Kidney epithelial cell (primary cell): ENCODE results near the gene SASH1. TPM values are rescaled to one million over a fixed set of nuclear protein-coding genes. Genes with fewer than 3 reads are reported as not detected.

Experiments
- DNase-seq: peaks from one replicate; pipeline ENCODE4 v3.0.0-alpha.2; 2010; ENCODE audit warnings: low read depth
- H3K27me3 ChIP-seq: 2 replicates; pipeline ENCODE4 v1.6.0; 2011; ENCODE audit warnings: low read length; ENCODE audit not compliant: control insufficient read depth, insufficient read depth
- H3K36me3 ChIP-seq: 2 replicates; pipeline ENCODE4 v1.5.1; 2011; ENCODE audit warnings: low read length; ENCODE audit not compliant: control insufficient read depth, insufficient read depth
- H3K4me3 ChIP-seq: 2 replicates; pipeline ENCODE4 v1.5.1; 2011; ENCODE audit warnings: low read depth, mild to moderate bottlenecking, control low read depth, low read length
- total RNA-seq: library from RNA; depleted of rRNA; stranded (reverse); fragments of >200 nt; gene quantifications from 2 replicates; pipeline ENCODE4 v1.2.3, GENCODE V29; 2015
- TF ChIP-seq, protein P1 (sequence below): IDR thresholded peaks from 2 replicates; pipeline ENCODE4 v1.5.1; 2011; ENCODE audit warnings: mild to moderate bottlenecking, moderate library complexity, low read length, control low read depth, inconsistent platforms; ENCODE audit not compliant: insufficient read depth, poor library complexity, severe bottlenecking

SASH1 gene
- total RNA-seq, 1 donor from 2014 or later: 13.8 TPM

DNA sequence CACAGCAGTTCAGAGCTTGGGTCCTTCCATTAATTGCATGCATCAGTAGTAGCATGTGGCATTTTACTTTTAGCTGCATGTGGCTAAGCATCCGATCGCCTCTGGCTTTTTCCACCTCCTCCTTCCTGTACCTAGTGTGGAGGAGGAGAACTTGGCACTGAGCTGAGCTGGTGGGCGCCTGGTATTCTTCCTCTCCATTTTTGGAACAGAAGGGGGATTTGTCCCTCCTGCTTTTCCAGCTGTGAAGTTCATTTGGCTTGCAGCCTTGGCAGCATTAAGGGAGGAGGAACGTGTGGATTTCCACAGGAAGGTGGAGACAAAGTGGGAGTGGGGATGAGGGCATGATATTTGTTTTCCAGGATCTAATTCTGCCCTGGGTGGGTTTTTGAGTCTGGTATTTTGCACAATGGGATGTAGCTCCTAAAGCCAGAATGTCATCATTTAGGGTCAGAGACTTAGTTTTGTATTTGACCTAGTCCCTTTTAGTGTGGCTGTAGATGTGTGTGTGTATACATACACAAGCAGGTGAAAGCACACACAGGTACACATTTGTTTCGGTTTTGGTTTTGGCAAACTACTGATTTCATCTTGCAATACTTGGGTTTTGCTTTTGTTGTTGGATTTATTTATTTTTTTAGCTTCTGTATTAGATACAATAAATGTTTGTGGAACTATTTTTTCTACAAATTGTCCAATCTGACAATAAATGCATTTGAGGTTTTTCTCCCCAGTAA is 90.0 kb downstream of the SASH1 start:
- Histone ChIP-seq H3K27me3 (no peaks in the 10 kb centered on the region), H3K36me3 (no peaks in the 10 kb centered on the region), H3K4me3 (no peak overlapping the region)
- TF ChIP-seq, protein P1, sequence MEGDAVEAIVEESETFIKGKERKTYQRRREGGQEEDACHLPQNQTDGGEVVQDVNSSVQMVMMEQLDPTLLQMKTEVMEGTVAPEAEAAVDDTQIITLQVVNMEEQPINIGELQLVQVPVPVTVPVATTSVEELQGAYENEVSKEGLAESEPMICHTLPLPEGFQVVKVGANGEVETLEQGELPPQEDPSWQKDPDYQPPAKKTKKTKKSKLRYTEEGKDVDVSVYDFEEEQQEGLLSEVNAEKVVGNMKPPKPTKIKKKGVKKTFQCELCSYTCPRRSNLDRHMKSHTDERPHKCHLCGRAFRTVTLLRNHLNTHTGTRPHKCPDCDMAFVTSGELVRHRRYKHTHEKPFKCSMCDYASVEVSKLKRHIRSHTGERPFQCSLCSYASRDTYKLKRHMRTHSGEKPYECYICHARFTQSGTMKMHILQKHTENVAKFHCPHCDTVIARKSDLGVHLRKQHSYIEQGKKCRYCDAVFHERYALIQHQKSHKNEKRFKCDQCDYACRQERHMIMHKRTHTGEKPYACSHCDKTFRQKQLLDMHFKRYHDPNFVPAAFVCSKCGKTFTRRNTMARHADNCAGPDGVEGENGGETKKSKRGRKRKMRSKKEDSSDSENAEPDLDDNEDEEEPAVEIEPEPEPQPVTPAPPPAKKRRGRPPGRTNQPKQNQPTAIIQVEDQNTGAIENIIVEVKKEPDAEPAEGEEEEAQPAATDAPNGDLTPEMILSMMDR: no peak
- no peak for DNase-seq

DNA sequence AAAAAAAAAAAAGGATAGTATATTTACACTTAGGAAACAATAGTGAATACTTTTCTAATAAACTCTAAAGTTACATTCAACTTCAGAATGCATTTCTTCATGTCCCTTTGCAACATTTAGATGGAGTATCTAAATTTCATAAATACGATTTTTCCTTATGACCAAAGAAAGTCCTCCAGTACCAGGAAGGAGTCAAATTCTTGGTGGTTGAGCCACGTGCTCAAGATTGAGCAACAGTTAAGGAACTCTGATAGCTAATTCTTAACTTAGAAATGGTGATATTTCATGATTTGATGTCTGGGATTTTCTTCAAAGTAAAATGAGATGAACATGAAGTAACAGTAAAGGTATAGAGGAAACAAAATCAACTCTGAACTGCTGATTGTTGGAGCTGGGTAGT is 92.7 kb downstream of the SASH1 start:
- no peaks in the 10 kb centered on the region for H3K27me3 ChIP-seq
- no peak overlapping the region for H3K4me3 ChIP-seq
- no peak for DNase-seq
- TF ChIP-seq, protein P1: no peak
- no peaks in the 10 kb centered on the region for H3K36me3 ChIP-seq

DNA sequence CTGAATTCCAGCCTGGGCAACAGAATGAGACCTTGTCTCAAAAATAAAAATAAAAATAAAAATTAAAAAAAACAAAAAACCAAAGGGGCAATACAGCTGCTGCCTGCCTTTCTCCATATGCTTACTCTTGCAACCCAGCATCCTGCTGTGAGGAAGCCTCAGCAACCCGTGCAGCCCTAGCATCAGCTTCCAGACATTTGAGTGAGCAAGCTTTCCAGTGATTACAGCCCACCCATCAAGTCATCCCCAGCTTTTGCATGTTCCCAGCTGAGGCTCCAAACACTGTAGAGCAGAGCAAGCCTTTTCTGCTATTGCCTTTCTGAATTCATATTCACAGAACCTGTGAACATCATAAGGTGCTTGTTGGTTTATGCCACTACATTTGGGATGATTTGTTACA is 93.8 kb downstream of the SASH1 start:
- Histone ChIP-seq H3K36me3 (no peaks in the 10 kb centered on the region), H3K4me3 (no peak overlapping the region), H3K27me3 (no peaks in the 10 kb centered on the region)
- DNase-seq: no peak
- TF ChIP-seq, protein P1: no peak

DNA sequence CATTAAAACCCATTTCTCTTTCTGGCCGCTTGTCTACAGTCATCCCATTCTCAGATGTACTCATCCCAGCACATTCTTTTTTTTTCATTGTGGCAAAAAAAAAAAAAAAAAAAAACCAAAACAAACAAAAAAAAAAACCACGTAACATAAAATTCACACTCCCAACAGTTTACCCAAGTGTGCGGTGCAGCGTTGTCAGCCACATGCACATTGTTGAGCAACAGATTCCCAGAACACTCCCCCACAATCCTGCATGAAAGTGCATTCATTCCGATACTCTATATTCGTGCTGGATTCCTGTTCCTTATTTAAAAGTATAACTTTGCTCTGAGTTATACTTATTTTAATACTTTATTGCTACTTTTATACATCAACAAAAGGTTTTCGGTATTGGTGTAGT is 96.0 kb downstream of the SASH1 start:
- TF ChIP-seq, protein P1: no peak
- H3K27me3 ChIP-seq: no peaks in the 10 kb centered on the region
- H3K36me3 ChIP-seq: no peaks in the 10 kb centered on the region
- H3K4me3 ChIP-seq: no peak overlapping the region
- DNase-seq: no peak

DNA sequence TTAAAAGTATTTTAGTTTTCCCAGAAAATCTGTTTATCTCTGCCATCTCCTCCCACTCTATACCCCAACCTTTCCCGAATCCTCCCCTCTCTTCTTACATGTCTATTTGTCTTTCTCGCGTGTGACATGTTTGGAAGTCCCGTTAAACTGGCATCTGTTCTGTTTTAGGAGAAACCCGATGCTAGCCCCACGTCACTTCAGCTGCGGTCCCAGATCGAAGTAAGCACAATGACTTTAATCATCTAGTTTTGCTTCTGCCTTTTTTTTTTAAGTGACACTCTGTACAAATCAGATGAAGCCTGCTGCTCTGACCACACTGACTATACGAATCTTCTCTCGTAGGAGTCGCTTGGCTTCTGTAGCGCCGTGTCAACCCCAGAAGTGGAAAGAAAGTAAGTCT is 97.4 kb downstream of the SASH1 start:
- Histone ChIP-seq H3K36me3 (no peaks in the 10 kb centered on the region), H3K27me3 (no peaks in the 10 kb centered on the region), H3K4me3 (no peak overlapping the region)
- TF ChIP-seq, protein P1: no peak
- no peak for DNase-seq
